Left forelimb (tissue), 1 donor: ENCODE measurements around the gene RBM19.

Source experiments
- DNase-seq: peaks from one replicate; pipeline ENCODE4 v3.0.0-alpha.2; 2018; ENCODE audit warnings: low spot score

Gene RBM19

DNA sequence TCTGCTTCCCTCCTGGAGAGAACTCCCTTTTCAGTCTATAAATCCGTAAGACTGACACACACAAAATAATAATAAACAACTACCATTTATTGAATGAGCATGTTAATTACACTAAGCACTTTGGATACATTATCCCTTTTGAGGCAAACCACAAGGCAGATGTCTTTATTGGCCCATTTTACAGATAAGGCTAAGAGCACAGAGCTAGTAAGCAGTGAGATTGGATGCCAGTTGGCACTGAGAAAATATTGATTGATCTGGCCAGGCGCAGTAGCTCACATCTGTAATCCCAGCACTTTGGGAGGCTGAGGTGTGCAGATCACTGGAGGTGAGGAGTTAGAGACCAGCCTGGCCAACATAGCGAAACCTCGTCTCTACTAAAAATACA lies 21.9 kb upstream of the RBM19 start:
- DNase-seq, result no peak

DNA sequence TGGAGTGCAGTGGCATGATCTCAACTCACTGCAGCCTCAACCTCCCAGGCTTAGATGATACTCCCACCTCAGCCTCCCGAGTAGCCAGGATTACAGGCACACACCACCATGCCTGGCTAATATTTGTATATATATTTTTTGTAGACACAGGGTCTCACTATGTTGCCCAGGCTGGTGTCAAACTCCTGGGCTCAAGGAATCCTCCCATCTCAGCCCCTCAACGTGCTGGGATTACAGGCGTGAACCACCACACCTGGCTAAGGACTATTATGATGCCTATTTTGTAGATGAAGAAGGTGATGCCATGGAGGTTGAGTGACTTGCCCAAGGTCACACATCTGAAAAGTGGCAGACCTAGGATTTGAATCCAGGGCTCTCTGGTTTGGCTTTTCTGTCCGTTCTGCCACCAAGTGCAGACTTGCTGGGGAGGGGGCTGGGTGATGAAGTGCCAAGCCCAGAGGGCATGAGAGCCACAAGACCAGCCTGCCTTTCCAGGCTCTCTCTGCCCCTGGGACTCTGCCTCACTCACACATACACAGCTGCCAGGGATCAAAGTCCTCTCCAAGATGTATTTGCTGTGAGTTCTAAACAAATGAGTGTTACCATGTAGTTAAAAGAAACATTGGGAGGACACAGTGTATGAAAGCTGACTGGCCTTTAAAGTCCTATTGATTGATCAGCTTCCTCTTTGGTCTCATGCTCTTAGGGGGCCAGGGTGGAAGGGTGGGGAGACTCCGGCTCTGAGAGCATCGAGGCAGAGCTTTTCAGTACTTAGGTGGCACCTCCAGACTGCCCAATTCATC lies 21.3 kb upstream of the RBM19 start:
- DNase-seq, result no peak

DNA sequence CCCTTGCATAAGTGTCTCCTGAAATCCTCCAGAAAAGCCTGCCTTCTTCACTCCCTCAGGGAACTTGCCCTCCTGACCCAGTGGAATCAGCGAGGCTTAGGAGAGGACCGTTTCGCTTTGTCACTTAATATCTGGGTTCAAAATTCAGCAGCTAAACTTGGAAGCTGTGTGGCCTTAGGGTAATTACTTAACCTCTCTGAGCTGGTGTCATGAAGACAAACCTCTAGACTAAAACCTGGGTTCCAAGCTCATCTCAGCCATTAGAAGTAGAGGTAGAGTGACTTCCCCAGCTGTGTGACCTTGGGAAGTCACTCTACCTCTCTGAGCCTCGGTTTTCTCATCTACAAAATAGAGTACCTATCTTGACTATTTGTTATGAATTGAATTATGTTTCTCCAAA lies 18.3 kb upstream of the RBM19 start:
- no peak for DNase-seq

DNA sequence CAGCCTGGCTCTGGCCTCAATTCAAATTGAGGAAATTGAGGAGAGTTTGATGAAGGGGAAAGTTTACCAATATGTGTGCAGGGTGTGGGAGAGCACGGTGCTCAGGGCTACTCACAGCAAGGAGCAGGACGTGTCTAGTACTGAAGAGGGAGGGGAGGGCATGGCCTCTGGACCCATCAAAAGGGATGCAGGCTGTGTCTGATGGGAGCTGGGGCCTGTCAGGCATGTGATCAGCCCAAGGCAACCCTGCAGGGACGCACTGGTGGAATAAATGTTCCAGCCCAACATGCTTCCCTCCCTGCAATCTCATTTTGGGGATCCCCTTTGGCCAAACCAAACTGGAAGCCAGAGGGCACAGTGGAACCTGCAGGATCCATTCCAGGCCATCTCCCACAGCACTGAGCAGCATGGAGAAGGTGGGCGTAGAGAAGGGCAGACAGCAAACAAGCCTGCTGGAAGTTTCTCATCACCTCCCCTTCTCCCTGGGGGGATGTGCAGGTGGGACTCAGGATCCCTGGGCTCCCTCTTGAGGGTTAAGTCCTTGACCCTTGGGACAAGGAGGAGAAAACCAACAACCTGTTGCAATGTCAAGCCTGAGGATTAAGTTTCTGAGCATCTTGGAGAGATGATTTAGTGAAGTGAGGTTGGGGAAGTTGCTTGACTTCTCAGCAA lies 17.8 kb upstream of the RBM19 start:
- no peak for DNase-seq

DNA sequence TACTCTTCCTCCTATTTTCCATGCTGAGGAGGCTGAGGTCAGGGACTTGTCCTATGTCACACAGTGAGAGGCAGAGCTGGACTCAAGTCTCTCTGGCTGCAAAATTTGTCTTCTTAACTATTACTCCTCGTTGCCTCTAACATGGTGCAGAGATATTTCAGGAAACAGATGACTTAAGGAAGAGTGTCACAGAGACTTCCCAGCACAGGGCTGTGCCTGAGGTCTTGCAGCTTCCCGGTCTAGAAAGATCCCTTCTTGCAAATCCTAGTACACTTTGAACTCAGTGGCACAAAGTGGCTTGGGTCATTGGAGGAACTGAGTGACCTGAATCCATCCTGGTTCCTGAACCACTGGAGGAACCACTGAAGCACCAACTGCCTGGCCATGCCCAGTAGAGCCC lies 17.1 kb upstream of the RBM19 start:
- DNase-seq, result no peak

DNA sequence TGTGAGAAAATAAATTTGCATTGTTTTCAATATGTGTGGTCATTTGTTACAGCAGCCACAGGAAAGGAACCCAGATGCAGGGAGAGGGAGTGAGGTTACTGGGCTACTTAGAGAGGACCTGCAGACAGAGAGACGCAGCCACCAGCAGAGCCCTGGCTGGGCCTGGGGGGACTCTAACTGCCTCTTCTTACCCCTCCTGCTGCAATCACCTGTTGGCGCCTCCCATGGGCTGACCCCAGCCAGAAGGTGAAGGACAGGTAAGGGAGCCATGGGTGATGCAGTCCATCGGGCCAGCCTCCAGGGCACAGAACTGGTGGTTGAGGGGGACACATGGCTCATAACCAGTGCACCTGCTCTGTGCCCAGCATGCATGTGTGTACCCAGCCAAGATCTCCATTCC lies 15.8 kb upstream of the RBM19 start:
- DNase-seq, result no peak

DNA sequence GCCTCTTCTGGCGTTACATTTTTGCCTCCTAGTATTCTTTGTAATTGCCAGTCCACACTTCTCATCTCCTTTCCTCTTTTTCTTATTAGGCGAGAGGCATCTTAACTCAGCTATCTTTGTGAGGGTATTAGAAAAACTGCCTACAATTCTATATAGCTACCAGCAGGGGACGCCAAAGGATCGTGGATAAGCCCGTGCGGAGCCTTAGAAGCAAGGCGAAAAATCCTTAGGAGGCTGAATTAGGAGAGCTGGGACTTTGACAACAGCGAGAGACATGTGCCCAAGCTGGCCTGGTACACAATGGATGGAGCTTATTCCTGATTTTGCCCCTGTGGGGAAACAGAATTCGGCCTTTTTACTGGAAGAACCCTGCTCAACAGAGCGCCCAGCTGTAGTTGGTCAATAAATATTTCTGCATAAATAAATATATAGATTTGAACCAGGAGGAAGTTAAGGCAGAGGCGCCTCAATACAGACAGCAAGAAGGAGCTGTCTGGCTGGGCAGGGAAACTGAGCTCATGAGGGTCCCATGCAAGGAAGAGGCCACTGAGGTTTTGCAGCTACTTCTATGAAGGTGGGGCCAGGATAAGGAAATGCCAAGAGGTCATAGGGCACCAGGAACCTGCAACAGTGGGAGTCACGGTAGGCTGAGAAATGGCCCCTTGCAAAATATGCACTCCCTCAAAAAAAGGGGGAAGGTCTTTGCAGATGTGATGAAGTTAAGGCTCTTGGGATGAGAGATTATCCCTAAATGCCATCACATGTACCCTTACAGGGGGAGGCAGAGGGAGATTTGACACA lies 14.6 kb upstream of the RBM19 start:
- DNase-seq, result peak; percentile 69

DNA sequence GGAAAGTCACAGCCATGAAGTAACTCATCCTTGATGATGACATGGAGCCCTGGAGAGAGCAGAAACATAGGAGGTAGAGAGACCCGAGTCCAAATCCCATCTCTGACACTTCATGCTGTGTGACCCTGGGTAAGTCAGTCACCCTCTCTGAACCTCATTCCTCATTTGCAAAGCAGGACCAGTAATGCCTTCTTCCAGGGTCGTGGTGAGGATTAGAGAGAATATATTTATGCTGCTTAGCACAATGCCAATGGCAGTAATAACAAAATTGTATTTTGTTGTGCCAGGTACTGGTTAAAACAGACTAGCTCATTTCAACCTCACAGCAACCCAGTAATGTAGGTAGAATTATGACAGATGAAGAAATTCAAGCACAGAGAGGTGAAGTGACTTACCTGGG lies 13.9 kb upstream of the RBM19 start:
- DNase-seq, result no peak

DNA sequence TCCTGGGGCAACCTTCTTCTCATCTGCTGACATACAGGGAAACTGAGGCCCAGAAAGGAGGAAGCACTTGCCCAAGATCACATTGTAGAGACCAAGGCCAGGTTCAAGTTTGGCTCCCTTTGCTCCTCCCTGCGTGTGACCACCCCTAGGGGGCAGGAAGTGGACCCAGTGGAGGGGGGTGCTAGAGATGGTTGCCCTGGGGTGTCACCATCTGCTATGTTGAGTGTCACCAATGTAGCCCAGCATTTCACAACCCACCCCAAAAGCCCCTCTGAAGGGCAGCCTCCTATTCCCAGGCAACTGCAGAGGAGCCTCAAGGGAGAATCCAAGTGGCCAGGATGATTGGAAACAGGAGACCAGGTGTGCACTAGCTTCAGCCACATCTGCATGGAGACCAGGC lies 12.0 kb upstream of the RBM19 start:
- DNase-seq, result no peak

DNA sequence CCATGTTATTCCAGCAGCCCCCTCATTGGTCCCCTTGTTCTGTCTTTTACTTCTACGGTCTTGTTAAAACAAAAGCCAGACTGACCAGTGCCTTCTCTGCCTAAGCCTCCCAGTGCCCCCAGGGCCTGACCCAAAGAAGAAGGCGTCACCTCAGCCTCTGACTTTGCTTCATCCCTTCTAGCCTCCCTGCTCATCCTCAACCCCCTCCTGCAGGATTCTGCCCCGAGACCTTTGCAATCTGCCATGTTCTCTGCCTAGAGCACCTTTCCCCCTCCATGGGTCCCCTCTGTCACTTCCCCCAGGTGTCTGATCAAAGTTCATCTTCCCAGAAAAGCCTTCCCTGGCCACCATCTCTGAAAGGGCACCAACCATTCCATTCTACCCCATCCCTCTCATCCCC lies 7.9 kb upstream of the RBM19 start:
- no peak for DNase-seq

DNA sequence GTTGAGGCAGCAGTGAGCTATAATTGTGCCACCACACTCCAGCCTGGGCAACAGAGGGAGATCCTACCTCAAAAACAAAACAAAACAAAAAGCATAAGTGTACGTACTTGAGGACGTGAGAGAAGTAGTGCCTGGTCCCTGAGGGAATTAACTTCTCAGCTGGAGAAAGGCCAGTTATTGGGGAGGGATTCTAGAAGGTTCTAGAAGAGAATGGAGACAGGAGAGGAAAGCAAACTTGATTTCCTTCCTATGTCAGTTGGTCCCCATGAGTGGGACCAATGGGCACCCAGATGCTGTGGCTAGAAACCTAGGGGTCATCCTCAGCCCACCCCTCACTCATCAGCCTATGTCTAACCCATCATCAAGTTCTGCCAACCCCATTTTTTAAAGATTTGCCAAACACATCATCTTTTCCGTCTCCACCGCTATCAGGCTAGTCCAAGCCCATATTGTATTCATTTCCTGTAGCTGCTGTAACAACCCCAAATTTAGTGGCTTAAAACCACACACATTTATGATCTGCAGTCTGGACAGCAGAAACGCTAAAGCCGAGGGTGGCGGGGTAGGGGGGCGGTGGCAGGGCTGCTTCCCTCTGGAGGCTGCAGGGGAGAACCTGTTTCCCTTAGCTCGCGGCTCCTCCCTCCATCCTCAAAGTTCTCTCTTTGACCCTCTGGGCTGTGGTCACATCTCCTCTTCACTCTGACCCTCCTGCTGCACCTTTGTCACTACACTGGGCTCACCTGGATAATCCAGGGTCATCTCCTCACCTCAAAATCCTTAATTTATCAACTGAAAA lies 7.2 kb upstream of the RBM19 start:
- no peak for DNase-seq

DNA sequence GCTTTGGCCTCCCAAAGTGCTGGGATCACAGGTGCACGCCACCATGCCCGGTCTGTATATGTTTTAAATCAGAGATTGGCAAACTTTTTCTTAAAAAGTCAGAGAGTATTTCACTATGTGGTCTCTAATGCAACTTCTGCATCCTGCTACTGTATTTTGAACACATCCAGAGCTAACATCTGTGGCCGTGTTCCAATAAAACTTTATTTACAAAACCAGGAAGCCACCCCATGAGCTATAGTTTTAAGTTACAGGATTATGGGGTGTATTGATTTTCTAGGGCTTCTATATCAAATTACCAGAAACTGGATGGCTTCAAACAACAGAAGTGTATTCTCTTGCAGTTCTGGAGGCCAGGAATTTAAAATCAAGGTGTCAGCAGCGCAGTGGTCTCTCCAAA lies 5.3 kb upstream of the RBM19 start:
- DNase-seq, result no peak

DNA sequence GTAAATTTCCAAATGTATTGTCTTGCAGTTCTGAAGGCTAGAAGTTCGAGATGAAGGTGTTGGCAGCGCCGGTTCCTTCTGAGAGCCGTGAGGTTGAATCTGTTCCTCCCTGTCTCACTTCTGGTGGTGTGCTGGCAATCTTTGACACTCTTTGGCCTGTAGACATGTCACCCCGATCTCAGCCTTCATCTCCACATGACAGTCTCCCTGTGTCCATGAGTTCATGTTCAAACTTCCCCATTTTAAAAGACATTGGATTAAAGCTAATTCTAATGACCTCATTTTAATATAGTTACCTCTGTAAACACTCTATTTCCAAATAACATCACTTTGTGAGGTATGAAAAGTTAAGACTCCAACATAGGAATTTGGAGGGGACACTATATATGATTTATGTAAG lies 4.1 kb upstream of the RBM19 start:
- DNase-seq, result no peak

DNA sequence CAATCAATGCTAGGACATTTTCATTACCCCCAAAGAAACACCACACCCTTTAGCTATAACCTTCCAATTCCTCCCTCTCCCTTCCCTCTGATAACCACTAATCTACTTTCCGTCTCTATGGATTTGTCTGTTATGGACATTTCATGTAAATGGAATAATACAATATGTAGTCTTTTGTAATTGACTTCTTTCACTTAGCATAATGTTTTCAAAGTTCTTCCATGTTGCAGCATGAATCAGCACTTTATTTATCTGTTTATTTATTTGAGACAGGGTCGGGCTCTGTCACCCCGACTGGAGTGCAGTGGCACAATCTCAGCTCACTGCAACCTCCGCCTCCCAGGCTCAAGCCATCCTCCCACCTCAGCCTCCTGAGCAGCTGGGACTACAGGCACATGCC lies 1.2 kb upstream of the RBM19 start:
- no peak for DNase-seq

DNA sequence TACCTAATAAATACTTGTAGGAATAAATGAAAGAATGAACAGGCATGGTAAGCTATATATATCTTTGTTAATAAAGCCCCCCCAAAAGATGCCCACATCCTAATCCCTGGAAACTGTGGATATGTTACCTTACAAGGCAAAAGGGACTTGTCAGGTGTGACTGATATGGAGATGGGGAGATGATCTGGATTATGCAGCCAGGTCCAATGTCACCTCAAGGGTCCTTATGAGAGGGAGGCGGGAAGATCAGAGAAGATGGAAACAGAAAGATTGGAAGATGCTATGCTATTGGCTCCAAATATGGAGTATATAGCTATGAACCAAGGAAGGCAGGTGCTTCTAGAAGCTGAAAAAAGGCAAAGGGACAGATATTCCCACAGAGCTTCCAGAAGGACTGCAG lies 3.4 kb downstream of the RBM19 start:
- no peak for DNase-seq

DNA sequence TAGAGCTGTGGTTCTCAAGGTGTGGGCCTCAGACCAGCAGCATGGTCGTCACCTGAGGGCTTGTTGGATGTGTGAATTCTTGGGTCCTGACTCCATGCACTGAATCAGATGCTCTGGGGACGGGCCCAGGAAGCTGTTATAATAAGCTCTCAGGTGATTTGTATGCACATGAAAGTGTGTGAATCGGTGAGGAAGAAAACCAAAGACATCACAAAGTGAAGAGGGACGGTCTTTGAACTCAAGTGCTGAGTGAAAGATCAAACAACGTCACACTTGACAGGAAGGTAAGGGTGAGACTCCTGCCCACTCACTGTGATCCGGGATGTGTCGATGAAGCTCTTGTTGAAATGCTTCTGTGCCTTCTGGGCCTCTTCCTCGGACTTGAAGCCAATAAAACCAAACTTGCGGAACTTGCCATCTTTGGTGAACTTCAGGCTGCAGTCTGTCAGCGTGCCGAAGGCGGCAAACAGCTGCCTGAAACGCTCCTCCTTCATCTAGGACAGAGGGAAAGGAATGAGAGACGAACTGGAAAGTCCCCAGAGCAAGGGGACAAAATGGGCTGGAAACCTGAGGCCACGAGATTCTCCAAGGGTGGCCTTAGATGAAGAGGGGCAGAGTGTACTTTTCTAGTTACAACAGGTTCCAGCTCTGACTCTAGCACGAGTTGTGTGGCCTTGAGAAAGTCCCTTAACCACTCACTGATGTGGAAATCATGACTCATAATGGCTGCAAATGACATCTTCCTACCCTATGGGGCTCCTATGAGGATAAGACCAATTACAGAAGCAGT lies 4.0 kb downstream of the RBM19 start:
- no peak for DNase-seq

DNA sequence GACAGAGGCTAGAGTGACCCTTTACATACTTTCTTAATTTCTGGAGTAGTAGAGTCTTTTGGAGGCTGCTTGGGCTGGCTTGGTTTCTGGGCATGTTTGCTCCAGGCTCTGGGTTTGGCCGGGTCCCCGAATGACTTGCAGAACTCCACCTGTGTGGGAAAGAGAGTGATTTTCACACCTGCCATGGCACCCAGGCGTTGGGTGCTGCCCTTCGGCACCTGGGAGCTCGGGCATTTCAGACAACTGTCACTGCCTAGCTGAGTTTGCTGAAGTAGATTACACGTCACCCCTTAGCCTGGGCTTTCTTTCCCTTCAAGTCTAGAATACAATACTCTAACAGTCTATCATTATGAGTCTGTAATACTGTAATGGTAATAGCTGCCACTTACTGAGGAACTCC lies 6.1 kb downstream of the RBM19 start:
- DNase-seq, result no peak

DNA sequence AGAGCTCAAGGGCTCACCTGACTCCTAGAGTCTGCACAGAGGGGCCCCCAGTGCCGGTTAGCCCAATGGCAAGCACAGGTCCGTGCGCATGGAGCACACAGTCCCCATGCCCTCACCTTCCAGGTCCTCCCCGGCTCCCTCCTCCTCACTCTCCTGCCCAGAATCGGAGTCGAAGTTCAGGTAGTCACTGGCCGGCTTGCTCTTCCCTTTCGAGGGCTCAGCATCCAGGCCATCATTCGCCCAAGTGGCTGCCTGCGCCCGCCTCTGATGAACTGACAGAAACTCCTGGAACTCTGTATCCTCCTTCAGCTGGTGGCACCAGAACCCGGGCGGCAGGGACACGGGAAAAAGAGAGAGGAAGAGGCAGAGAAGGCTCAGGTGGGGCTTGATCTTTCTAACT lies 7.0 kb downstream of the RBM19 start:
- no peak for DNase-seq

DNA sequence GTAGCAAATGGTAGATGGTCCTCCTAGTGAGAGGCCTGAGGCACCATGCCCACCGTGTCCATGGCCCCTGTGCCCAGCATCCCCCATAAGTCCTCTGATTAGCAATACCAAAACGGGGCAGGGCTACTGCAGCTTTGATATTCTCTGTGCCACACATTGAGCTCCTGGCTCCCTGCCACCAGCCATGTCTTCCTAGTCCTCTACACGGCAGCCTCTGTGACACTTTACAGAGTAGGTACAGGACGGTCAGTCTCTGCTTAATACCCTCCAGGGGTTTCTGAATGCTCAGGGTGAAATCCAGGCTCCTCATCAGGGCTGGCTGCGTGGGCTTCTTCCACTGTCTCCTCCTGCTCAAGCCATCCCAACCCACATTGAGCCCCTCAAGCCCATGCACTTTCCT lies 8.0 kb downstream of the RBM19 start:
- no peak for DNase-seq

DNA sequence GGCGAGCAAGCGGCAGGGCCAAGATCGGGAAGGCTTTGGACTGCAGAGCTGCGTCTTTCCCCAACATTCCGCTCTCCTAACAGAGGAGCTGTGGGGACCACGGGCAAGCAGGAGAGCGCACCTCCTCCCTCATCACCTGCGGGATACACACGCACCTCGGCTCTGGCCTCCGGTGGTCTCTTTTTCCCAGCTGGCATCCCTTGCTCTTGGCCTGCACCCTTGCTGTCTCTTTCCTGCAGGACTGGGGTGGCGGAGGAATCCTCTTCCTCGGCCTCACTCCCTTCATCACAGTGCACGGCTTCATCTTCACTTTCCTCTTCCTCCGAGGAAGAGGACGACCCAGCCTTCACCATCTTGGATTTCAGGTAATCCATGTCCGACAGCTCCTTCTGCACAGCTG lies 8.5 kb downstream of the RBM19 start:
- DNase-seq, result no peak
